H1 (cell line): ENCODE data around the gene GRIK2. TPM values are rescaled to one million over a fixed set of nuclear protein-coding genes. Genes with fewer than 3 reads are reported as not detected.

Source experiments
- CTCF ChIA-PET: fragments of 300-600 bp; sonication (Branson Sonifier 250); formaldehyde crosslinking; loops from one replicate; lab custom pipeline; 2021; ENCODE audit not compliant: partially characterized antibody; lab: Charles Lee
- POLR2A ChIA-PET: fragments of 300-600 bp; sonication (Branson Sonifier 250); formaldehyde crosslinking; loops from one replicate; lab custom pipeline; 2021; ENCODE audit warnings: inconsistent platforms; ENCODE audit not compliant: partially characterized antibody; lab: Charles Lee
- DNase-seq, 2 experiments: peaks; one replicate each; pipeline versions ENCODE4 v3.0.0 to v3.0.0-alpha.2; 2010 to 2022; ENCODE audit warnings: low spot score in 2 of 2, low read depth in 1 of 2, mixed read lengths in 1 of 2
- FAIRE-seq: peaks from 2 replicates; lab custom pipeline; 2011; peaks lifted over from hg19 to GRCh38; lab: Jason Lieb, UNC
- H2AFZ ChIP-seq: 2 replicates; pipeline ENCODE4 v1.8.1; 2012; ENCODE audit warnings: low read length, inconsistent platforms
- H2AK5ac ChIP-seq: 2 replicates; pipeline ENCODE4 v1.6.1; 2013; ENCODE audit warnings: low read depth, low read length
- H2BK120ac ChIP-seq: replicated peaks from 2 replicates; pipeline ENCODE3; 2013; ENCODE audit warnings: low read depth, low read length, inconsistent platforms
- H2BK12ac ChIP-seq: 2 replicates; pipeline ENCODE4 v1.6.1; 2013; ENCODE audit warnings: low read depth, low read length
- H2BK15ac ChIP-seq: 2 replicates; pipeline ENCODE4 v1.6.1; 2013; ENCODE audit warnings: low read length
- H2BK20ac ChIP-seq: 2 replicates; pipeline ENCODE4 v1.6.1; 2013; ENCODE audit warnings: low read length
- H2BK5ac ChIP-seq: 2 replicates; pipeline ENCODE4 v1.6.1; 2013; ENCODE audit warnings: low read depth, low read length
- H3K14ac ChIP-seq: 2 replicates; pipeline ENCODE4 v1.6.1; 2013; ENCODE audit warnings: inconsistent platforms; ENCODE audit not compliant: insufficient read length
- H3K18ac ChIP-seq: 2 replicates; pipeline ENCODE4 v1.6.1; 2013; ENCODE audit warnings: low read length; ENCODE audit errors: extremely low read depth
- H3K23ac ChIP-seq: 2 replicates; pipeline ENCODE4 v1.6.1; 2013; ENCODE audit warnings: inconsistent platforms; ENCODE audit not compliant: insufficient read length
- H3K23me2 ChIP-seq: 2 replicates; pipeline ENCODE4 v1.6.1; 2013; ENCODE audit warnings: low read depth, low read length
- H3K27ac ChIP-seq: 2 replicates; pipeline ENCODE4 v1.6.1; 2011; ENCODE audit warnings: low read depth, low read length, inconsistent platforms
- H3K27me3 ChIP-seq, 4 experiments: replicated peaks in 1 of 4; 1 replicate in 1 of 4; 2 replicates in 3 of 4; pipeline versions ENCODE4 v1.6.1 to v1.8.1; 2011 to 2013; ENCODE audit warnings: low read length in 3 of 4, mild to moderate bottlenecking in 3 of 4, inconsistent platforms in 2 of 4, mixed read lengths in 2 of 4, moderate library complexity in 1 of 4; ENCODE audit not compliant: control insufficient read depth in 3 of 4, insufficient read depth in 3 of 4; ENCODE audit errors: extremely low read depth in 1 of 4
- H3K36me3 ChIP-seq, 4 experiments: 2 replicates each; pipeline versions ENCODE4 v1.6.1 to v1.8.1; 2011 to 2013; ENCODE audit warnings: mild to moderate bottlenecking in 4 of 4, low read length in 3 of 4, moderate library complexity in 2 of 4, control low read depth in 1 of 4, inconsistent platforms in 1 of 4; ENCODE audit not compliant: insufficient read depth in 4 of 4, control insufficient read depth in 2 of 4
- H3K4ac ChIP-seq: replicated peaks from 2 replicates; pipeline ENCODE3; 2013; ENCODE audit warnings: low read length, low read depth, mixed read lengths, inconsistent platforms; ENCODE audit not compliant: insufficient read length
- H3K4me1 ChIP-seq, 4 experiments: replicated peaks in 1 of 4; 1 replicate in 1 of 4; 2 replicates in 3 of 4; pipeline versions ENCODE4 v1.6.1 to v1.8.1; 2011 to 2013; ENCODE audit warnings: low read length in 3 of 4, inconsistent platforms in 2 of 4, mixed read lengths in 1 of 4; ENCODE audit not compliant: insufficient read depth in 4 of 4, control insufficient read depth in 3 of 4
- H3K4me2 ChIP-seq, 2 experiments: 2 replicates each; pipeline versions ENCODE4 v1.6.1 to v1.8.1; 2011 to 2013; ENCODE audit warnings: low read depth in 2 of 2, low read length in 2 of 2, control low read depth in 1 of 2, inconsistent platforms in 1 of 2, mild to moderate bottlenecking in 1 of 2; ENCODE audit not compliant: insufficient read depth in 1 of 2
- H3K4me3 ChIP-seq, 4 experiments: fragments of 200-600, 300-600 bp in 1 of 4; sonication (generic), shearing (Covaris generic), sonication (Bioruptor Twin) in 1 of 4; 2 replicates each; pipeline versions ENCODE4 v1.5.1 to v1.8.1; 2011 to 2016; ENCODE audit warnings: low read length in 4 of 4, low read depth in 3 of 4, control low read depth in 2 of 4, inconsistent platforms in 2 of 4, mild to moderate bottlenecking in 2 of 4, mixed read lengths in 1 of 4, moderate library complexity in 1 of 4; ENCODE audit not compliant: insufficient read depth in 2 of 4; ENCODE audit errors: extremely low read depth in 1 of 4
- H3K56ac ChIP-seq: replicated peaks from 2 replicates; pipeline ENCODE3; 2013; ENCODE audit warnings: low read depth, mild to moderate bottlenecking, mixed read lengths, low read length, inconsistent platforms; ENCODE audit not compliant: insufficient read length
- H3K79me1 ChIP-seq: 2 replicates; pipeline ENCODE4 v1.6.1; 2013; ENCODE audit warnings: low read depth, low read length, control low read depth
- H3K79me2 ChIP-seq, 2 experiments: 2 replicates each; pipeline versions ENCODE4 v1.6.1 to v1.8.1; 2012 to 2013; ENCODE audit warnings: low read length in 2 of 2, mild to moderate bottlenecking in 2 of 2, inconsistent platforms in 1 of 2; ENCODE audit not compliant: insufficient read depth in 2 of 2, control insufficient read depth in 1 of 2
- H3K9ac ChIP-seq, 4 experiments: replicated peaks in 1 of 4; 1 replicate in 1 of 4; 2 replicates in 3 of 4; pipeline versions ENCODE4 v1.6.1 to v1.8.1; 2011 to 2013; ENCODE audit warnings: low read depth in 3 of 4, low read length in 3 of 4, control low read depth in 2 of 4, mild to moderate bottlenecking in 2 of 4, moderate library complexity in 2 of 4, inconsistent platforms in 1 of 4; ENCODE audit errors: extremely low read depth in 1 of 4
- H3K9me3 ChIP-seq, 2 experiments: 2 replicates each; pipeline versions ENCODE4 v1.6.1 to v1.8.1; 2012 to 2013; ENCODE audit warnings: mild to moderate bottlenecking in 2 of 2, moderate library complexity in 2 of 2, control low read depth in 1 of 2, inconsistent platforms in 1 of 2, low read depth in 1 of 2, low read length in 1 of 2, mixed read lengths in 1 of 2; ENCODE audit not compliant: insufficient read depth in 2 of 2
- H4K20me1 ChIP-seq, 2 experiments: replicated peaks in 1 of 2; 2 replicates each; pipeline versions ENCODE3 to v1.8.1; 2011 to 2013; ENCODE audit warnings: inconsistent platforms in 2 of 2, low read length in 2 of 2, mild to moderate bottlenecking in 1 of 2; ENCODE audit not compliant: insufficient read depth in 2 of 2, control insufficient read depth in 1 of 2
- H4K5ac ChIP-seq: 2 replicates; pipeline ENCODE4 v1.6.1; 2013; ENCODE audit warnings: low read length, low read depth, mixed read lengths, inconsistent platforms; ENCODE audit not compliant: insufficient read length
- H4K8ac ChIP-seq: 2 replicates; pipeline ENCODE4 v1.8.0; 2013; ENCODE audit warnings: mild to moderate bottlenecking, moderate library complexity, low read length, inconsistent platforms; ENCODE audit not compliant: insufficient read depth; ENCODE audit errors: extremely low read depth
- H4K91ac ChIP-seq: replicated peaks from 2 replicates; pipeline ENCODE3; 2013; ENCODE audit warnings: low read length, mixed read lengths, inconsistent platforms; ENCODE audit not compliant: insufficient read length
- ATF3 ChIP-seq: IDR thresholded peaks from 2 replicates; pipeline ENCODE4 v1.6.1; 2011; ENCODE audit warnings: low read depth, mild to moderate bottlenecking, low read length; ENCODE audit not compliant: insufficient read depth
- BACH1 ChIP-seq: IDR thresholded peaks from 2 replicates; pipeline ENCODE4 v1.6.1; 2012; ENCODE audit warnings: low read length, improper control_type of control experiment
- BRCA1 ChIP-seq: IDR thresholded peaks from 2 replicates; pipeline ENCODE4 v1.6.1; 2012; ENCODE audit warnings: low read depth, low read length, improper control_type of control experiment
- CHD1 ChIP-seq: IDR thresholded peaks from 2 replicates; pipeline ENCODE4 v1.6.1; 2012; ENCODE audit warnings: low read depth, low read length, improper control_type of control experiment
- EP300 ChIP-seq, 2 experiments: IDR thresholded peaks; 1 replicate in 1 of 2; 2 replicates in 1 of 2; pipeline ENCODE4 v1.6.1; 2011 to 2012; ENCODE audit warnings: low read depth in 2 of 2, low read length in 2 of 2, mild to moderate bottlenecking in 2 of 2, borderline replicate concordance in 1 of 2, inconsistent platforms in 1 of 2, moderate library complexity in 1 of 2
- GTF2F1 ChIP-seq: IDR thresholded peaks from 2 replicates; pipeline ENCODE4 v1.6.1; 2012; ENCODE audit warnings: low read depth, low read length, improper control_type of control experiment, borderline replicate concordance
- HDAC2 ChIP-seq, 2 experiments: fragments of 300-600 bp in 1 of 2; sonication (generic) in 1 of 2; IDR thresholded peaks; 2 replicates each; pipeline ENCODE4 v1.6.1; 2011 to 2012; ENCODE audit warnings: low read depth in 2 of 2, low read length in 2 of 2, mild to moderate bottlenecking in 2 of 2, moderate library complexity in 2 of 2, borderline replicate concordance in 1 of 2, inconsistent platforms in 1 of 2
- RAD21 ChIP-seq, 2 experiments: IDR thresholded peaks in 1 of 2; conservative IDR thresholded peaks in 1 of 2; 2 replicates each; pipeline ENCODE4 v1.6.1; 2011; ENCODE audit warnings: low read depth in 2 of 2, low read length in 2 of 2, improper control_type of control experiment in 1 of 2, inconsistent platforms in 1 of 2, mild to moderate bottlenecking in 1 of 2, moderate library complexity in 1 of 2
- RFX5 ChIP-seq: IDR thresholded peaks from 2 replicates; pipeline ENCODE4 v1.6.1; 2011; ENCODE audit warnings: low read depth, low read length, improper control_type of control experiment, borderline replicate concordance
- SP1 ChIP-seq: IDR thresholded peaks from 2 replicates; pipeline ENCODE4 v1.6.1; 2011; ENCODE audit warnings: low read depth, low read length
- TAF1 ChIP-seq: IDR thresholded peaks from 2 replicates; pipeline ENCODE4 v1.6.1; 2011; ENCODE audit warnings: mild to moderate bottlenecking, low read depth, low read length
- TAF7 ChIP-seq: optimal IDR thresholded peaks from 2 replicates; pipeline ENCODE3; 2011; ENCODE audit warnings: low read depth, mild to moderate bottlenecking, inconsistent platforms, low read length, moderate library complexity, borderline replicate concordance
- TBP ChIP-seq: IDR thresholded peaks from 2 replicates; pipeline ENCODE4 v1.6.1; 2011; ENCODE audit warnings: low read depth, low read length, improper control_type of control experiment
- polyA plus RNA-seq, 7 experiments: library from polyadenylated mRNA; depleted of rRNA in 3 of 7; stranded (reverse) in 5 of 7; unstranded in 2 of 7; fragments of >200 nt in 5 of 7; fragments of 200-250 nt in 2 of 7; gene quantifications; 1 replicate in 5 of 7; 2 replicates in 1 of 7; 4 replicates in 1 of 7; pipeline versions ENCODE4 v1.2.1 to v1.2.3, GENCODE V29; 2011 to 2013; ENCODE audit warnings: missing spikeins in 2 of 7, mixed read lengths in 2 of 7
- total RNA-seq: library from RNA; stranded (reverse); fragmentation: NEBNext Ultra II Directional; extraction: Animal tissue kit (Norgen Biotek cat#: 25700); gene quantifications from 2 replicates; pipeline ENCODE4 v1.2.1, GENCODE V29; 2021

The GRIK2 gene
- total and polyA plus RNA-seq, 2 of the 8 experiments (the other 6 are each of a cell fraction or from before 2014, with no cell fraction given), result 1.8 to 2.2 TPM

DNA sequence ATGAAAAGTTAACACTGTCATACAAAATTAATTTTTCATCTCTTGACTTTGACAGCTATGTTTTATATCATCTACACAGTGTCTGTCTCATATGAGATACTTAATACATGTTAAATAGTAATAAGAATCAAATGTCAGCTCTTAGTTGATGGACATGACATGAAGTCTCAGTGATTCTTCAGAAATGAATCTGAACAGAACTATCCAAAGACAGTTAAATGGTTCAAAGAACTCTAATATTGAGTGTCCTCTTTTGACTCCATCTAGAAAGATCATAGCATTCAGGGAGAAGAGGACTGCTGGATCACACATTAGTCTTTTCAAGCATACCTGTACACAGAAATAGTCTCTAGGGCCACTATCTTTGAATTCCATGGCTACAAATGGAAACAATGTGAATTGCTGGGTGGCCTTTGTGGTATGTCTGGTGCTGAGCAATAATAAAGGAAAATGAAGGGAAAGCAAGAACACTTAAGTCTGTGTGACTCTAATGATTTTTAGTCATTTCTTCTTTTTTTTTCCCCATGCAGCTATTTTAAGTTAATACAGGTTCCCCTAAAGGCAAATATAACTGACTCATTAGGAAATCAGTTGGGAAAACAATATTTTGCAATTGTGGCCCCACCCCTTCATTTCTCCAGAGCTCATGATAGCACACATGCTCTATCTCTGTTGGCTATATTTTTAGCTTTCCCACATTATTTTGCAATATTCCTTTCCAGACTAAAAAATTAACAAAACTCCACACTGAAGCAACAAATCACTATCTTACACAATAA lies 367.5 kb downstream of the GRIK2 start:
- H3K4ac ChIP-seq, result no peak overlapping the region
- no peak overlapping the region for H4K5ac ChIP-seq
- H3K9ac ChIP-seq, result no peak overlapping the region
- no peaks in the 10 kb centered on the region for H3K23me2 ChIP-seq
- no peak overlapping the region for H3K4me2 ChIP-seq
- ChIA-PET POLR2A (no interaction called here), CTCF (interaction anchor here (0.6 kb wide), 1 partner anchor 90 kb away, joined by 3 read pairs; no protein-coding TSS in a partner anchor)
- H3K79me2 ChIP-seq, result no peaks in the 10 kb centered on the region
- H4K91ac ChIP-seq, result no peak overlapping the region
- no peaks in the 10 kb centered on the region for H3K79me1 ChIP-seq
- no peak overlapping the region for H2BK120ac ChIP-seq
- no peak overlapping the region for H2AK5ac ChIP-seq
- H3K9me3 ChIP-seq, result no peaks in the 10 kb centered on the region
- peaks cover 0 to 4% (median 0%) of the 10 kb centered on the region in 4 experiments; a peak in 1 of 7 replicates for H3K4me1 ChIP-seq
- H2BK5ac ChIP-seq, result no peak overlapping the region
- no peak overlapping the region for H2BK20ac ChIP-seq
- FAIRE-seq (no peak), DNase-seq (no peak)
- no peak overlapping the region for H3K27ac ChIP-seq
- no peaks in the 10 kb centered on the region for H3K36me3 ChIP-seq
- no peak overlapping the region for H3K23ac ChIP-seq
- no peak overlapping the region for H4K8ac ChIP-seq
- H2BK15ac ChIP-seq, result no peak overlapping the region
- no peaks in the 10 kb centered on the region for H3K27me3 ChIP-seq
- no peak overlapping the region for H3K56ac ChIP-seq
- H2AFZ ChIP-seq, result no peak overlapping the region
- H3K4me3 ChIP-seq, result no peak overlapping the region
- no peak overlapping the region for H2BK12ac ChIP-seq
- H4K20me1 ChIP-seq, result no peaks in the 10 kb centered on the region
- H3K18ac ChIP-seq, result no peak overlapping the region
- no peak overlapping the region for H3K14ac ChIP-seq
- TF ChIP-seq RFX5 (no peak), TAF1 (no peak), RAD21 (IDR thresholded peaks at IDR 0.05 in 1 of 2, conservative IDR thresholded peaks at IDR 0.05 in 1 of 2; ENCODE audit: low read depth in 2 of 2, low read length in 2 of 2) (no peak), TBP (no peak), HDAC2 (IDR thresholded peaks at IDR 0.05; ENCODE audit: borderline replicate concordance in 1 of 2, low read depth in 2 of 2, low read length in 2 of 2) (no peak), BRCA1 (no peak), ATF3 (no peak), GTF2F1 (no peak), BACH1 (no peak), TAF7 (no peak), EP300 (IDR thresholded peaks at IDR 0.05; ENCODE audit: borderline replicate concordance in 1 of 2, low read depth in 2 of 2, low read length in 2 of 2) (no peak), CHD1 (no peak), SP1 (no peak)
